Fibroblast of pulmonary artery (primary cell): ENCODE results near the gene AUP1.

Experiments used
- DNase-seq: peaks from one replicate; pipeline ENCODE4 v3.0.0-alpha.2; 2010; ENCODE audit warnings: low read depth
- H3K4me3 ChIP-seq: replicated peaks from 2 replicates; pipeline ENCODE4 v1.5.1; 2011; ENCODE audit warnings: low read depth, mild to moderate bottlenecking, control low read depth, low read length, moderate library complexity
- TF ChIP-seq, protein P1 (sequence below): IDR thresholded peaks from 2 replicates; pipeline ENCODE4 v1.5.1; 2011; ENCODE audit warnings: mild to moderate bottlenecking, control low read depth, low read length, inconsistent platforms; ENCODE audit errors: missing control alignments

Gene AUP1

DNA sequence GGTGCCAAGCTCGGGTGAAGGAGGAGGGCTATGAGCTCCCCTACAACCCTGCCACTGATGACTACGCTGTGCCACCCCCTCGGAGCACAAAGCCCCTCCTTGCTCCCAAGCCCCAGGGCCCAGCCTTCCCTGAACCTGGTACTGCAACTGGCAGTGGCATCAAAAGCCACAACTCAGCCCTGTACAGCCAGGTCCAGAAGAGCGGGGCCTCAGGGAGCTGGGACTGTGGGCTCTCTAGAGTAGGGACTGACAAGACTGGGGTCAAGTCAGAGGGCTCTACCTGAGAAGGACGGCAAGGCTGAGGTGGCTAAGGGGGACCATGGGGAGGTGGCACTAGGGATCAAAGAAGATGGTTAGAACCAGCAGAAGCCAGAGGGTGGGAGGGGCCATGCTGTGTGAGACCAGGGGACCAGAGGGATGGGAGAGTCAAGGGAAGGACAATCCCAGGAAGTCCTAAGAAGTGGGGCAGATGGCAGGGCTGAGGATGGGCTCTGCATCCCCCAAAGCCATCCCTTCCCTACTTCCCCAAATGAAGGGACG is 27.4 kb upstream of the AUP1 start:
- H3K4me3 ChIP-seq, result no peak overlapping the region
- TF ChIP-seq, protein P1, sequence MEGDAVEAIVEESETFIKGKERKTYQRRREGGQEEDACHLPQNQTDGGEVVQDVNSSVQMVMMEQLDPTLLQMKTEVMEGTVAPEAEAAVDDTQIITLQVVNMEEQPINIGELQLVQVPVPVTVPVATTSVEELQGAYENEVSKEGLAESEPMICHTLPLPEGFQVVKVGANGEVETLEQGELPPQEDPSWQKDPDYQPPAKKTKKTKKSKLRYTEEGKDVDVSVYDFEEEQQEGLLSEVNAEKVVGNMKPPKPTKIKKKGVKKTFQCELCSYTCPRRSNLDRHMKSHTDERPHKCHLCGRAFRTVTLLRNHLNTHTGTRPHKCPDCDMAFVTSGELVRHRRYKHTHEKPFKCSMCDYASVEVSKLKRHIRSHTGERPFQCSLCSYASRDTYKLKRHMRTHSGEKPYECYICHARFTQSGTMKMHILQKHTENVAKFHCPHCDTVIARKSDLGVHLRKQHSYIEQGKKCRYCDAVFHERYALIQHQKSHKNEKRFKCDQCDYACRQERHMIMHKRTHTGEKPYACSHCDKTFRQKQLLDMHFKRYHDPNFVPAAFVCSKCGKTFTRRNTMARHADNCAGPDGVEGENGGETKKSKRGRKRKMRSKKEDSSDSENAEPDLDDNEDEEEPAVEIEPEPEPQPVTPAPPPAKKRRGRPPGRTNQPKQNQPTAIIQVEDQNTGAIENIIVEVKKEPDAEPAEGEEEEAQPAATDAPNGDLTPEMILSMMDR, result no peak
- DNase-seq, result no peak

DNA sequence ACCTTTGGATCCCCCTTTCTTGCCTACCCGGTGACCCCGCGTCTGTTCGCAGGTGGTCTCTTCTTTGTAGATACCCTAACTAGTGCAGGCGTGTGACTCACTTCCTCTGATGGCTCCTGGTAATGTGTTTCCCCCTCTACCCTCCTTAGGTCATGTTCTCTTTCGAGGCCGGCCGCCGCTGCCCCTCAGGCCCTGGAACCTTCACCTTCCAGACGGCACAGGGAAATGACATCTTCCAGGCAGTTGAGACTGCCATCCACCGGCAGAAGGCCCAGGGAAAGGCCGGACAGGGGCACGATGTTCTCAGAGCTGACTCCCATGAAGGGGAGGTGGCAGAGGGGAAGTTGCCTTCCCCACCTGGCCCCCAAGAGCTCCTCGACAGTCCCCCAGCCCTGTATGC is 26.7 kb upstream of the AUP1 start:
- no peak overlapping the region for H3K4me3 ChIP-seq
- TF ChIP-seq, protein P1, result no peak
- no peak for DNase-seq

DNA sequence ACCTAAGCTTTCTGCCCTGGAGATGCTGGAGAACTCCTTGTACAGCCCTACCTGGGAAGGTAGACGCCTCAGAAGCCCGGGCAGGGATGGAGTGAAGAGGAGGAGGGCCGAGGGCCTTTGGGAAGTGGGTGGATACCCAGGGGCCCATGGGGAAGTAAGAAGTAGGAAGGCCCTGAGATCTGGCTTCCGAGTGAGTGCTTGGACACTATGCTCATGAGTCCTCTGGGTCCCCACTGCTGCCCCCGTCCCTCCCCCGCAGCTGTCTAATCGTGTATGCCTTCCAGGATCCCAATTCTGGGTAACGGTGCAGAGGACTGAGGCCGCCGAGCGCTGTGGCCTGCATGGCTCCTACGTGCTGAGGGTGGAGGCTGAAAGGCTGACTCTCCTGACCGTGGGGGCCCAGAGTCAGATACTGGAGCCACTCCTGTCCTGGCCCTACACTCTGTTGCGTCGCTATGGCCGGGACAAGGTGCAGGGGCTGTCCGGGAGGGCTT is 26.2 kb upstream of the AUP1 start:
- TF ChIP-seq, protein P1, result no peak
- DNase-seq, result no peak
- H3K4me3 ChIP-seq, result peak overlapping the region; percentile 95

DNA sequence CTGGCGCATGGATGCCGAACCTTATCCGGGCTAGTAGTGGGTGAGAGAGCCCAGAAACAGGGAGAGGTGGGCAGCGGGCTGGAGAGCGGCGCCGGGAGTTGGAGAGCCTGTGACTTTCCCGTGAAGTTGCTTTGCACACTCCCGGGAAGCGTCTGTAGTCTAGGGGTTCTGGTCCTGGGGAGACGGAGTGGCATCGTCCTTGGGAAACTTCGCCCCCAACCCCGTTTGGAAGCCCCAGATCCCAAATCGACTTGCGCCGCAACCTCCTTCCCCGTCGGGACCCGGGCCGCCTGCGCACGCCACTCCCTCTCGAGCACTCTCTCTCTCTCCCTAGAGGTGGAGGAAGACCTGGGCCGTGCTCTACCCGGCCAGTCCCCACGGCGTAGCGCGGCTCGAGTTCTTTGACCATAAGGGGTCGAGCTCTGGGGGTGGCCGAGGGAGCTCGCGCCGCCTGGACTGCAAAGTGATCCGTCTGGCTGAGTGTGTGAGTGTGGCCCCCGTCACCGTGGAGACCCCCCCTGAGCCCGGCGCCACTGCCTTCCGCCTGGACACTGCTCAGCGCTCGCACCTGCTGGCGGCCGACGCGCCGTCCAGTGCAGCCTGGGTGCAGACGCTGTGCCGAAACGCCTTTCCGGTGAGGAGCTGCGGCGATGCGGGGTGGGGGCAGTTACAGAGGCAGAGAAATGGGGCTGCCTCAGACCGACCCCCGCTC is 25.5 kb upstream of the AUP1 start:
- TF ChIP-seq, protein P1, result no peak
- H3K4me3 ChIP-seq, result peak overlapping the region; percentile 95
- no peak for DNase-seq

DNA sequence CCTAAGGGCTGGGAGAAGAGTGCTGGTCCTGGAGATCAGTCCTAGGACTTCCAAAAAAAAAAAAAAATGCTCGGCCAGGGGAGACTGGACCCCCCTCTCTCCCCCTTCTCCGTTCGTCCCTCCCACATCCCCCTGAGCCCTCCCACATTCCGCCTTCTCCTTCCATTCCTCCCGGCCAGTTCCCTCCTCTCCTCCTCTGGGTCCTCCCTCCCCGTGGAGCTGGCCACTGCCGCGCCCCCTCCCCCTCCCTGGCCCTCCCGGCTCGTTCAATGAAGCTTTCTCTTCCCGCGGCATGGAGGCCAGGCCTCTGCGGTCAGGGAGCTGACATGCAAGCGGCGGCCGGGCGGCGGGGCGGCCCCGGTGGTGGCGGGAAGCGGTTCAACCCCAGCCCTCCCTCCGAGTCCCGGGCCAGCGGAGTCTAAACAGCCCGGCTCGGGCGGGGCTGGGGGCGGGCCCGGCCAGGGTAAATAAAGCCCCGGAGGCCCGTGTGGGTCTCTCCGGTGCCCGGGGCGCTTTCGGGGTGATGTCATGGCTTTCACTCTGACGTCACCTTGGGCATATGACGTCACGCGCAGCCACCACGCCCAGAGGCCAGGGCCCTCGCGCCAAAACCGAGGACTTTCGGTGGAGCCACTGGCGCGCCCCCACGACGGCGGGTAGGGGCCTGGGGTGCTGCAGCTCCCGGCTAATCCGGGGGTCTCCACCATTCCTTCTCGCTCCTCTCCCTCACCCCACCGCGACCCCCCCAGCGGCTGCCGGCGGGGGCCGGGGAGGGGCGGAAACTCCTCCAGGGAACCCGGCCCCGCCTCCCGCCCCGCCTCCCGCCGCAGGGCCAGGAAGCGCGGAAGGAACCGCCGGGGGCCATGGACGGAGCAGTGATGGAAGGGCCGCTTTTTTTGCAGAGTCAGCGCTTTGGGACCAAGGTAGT is 24.6 kb upstream of the AUP1 start, which contains the start of the genes DOK1 and LOXL3:
Gene DOK1 (plus strand): TSS at position 829 of the 928 bp plus-strand sequence. CDS start 35 bp downstream, at position 864.
Gene LOXL3 (minus strand): TSS at position 51 of the 928 bp plus-strand sequence. CDS start 1,308 bp downstream, outside the sequence.
- peak within 1 kb of the TSS; percentile 95 for H3K4me3 ChIP-seq
- TF ChIP-seq, protein P1, result no peak
- DNase-seq, result peak; percentile 91

DNA sequence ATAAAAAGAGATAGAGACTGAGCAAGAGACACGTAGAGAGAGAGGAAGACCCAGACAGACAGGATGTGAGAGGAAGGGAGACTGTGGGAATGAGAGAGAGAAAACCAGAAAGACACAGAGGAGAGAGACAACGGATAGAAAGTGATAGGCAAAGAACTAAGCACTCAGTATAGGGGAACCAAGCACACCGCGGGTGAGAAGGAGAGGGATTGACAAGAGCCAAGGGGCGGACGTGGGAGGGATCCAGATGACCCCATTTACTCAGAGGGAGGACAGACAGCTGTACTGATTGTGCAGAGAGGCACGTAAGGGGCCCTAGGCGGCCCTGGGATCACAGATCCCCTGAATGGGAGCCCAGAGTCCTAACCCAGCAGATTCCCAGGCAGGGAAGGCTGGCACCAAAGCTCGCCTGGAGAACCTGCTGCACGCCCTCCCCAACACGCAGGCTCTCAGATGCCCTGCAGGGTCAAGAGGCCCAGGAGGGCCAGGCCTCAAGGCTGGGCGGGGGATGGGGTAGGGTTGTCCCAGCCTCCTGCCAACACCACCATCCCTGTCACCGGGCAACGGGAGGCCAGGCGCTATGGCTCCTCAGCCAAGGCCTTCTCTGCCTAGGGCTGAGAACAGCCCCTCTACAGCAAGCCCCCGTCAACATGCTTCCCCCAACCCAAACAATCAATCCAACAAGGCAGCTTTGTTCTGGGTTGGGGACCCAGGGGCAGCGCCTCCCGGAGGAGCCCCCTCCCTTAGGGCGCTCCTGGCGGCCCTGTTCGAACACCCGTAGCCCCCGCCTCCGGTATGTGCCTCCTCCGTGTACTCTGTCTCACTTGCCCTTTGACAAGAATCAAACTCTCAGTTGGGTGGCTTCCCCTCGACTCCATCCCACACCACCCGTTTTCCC is 23.7 kb upstream of the AUP1 start:
- peak overlapping the region; percentile 95 for H3K4me3 ChIP-seq
- TF ChIP-seq, protein P1, result no peak
- DNase-seq, result no peak
